HFFc6 (cell line): ENCODE measurements around the gene RPS5. TPM values are rescaled to one million over a fixed set of nuclear protein-coding genes. Genes with fewer than 3 reads are reported as not detected.

ENCODE experiments used
- DNase-seq: peaks from one replicate; pipeline ENCODE4 v3.0.0-alpha.2; 2018
- H3K27ac Mint-ChIP-seq: 2 replicates; pipeline ENCODE4 v1.8.0; 2020; ENCODE audit warnings: mild to moderate bottlenecking, mixed read lengths
- H3K27me3 Mint-ChIP-seq: 2 replicates; pipeline ENCODE4 v1.8.0; 2021; ENCODE audit warnings: mild to moderate bottlenecking, moderate library complexity, mixed read lengths; ENCODE audit not compliant: insufficient read depth
- H3K36me3 Mint-ChIP-seq: 2 replicates; pipeline ENCODE4 v1.8.0; 2021; ENCODE audit warnings: low read depth, mixed read lengths
- H3K4me1 Mint-ChIP-seq: 2 replicates; pipeline ENCODE4 v1.8.0; 2020; ENCODE audit warnings: low read depth, mixed read lengths
- H3K4me3 Mint-ChIP-seq: 2 replicates; pipeline ENCODE4 v1.8.0; 2020; ENCODE audit warnings: mild to moderate bottlenecking, moderate library complexity, mixed read lengths
- H3K9me3 Mint-ChIP-seq: 2 replicates; pipeline ENCODE4 v1.8.0; 2020; ENCODE audit warnings: mild to moderate bottlenecking, mixed read lengths
- total RNA-seq, 6 experiments: library from RNA; stranded (reverse); fragmentation: NEBNext Ultra II Directional; extraction: Animal tissue kit (Norgen Biotek cat#: 25700); gene quantifications; 2 replicates in 1 of 6; 3 replicates in 5 of 6; pipeline ENCODE4 v1.2.3, GENCODE V29; 2021
- TF ChIP-seq, protein P1 (sequence below): fragments of 200-600 bp; sonication (generic); IDR thresholded peaks from 2 replicates; pipeline ENCODE4 v1.5.0; 2021; ENCODE audit warnings: antibody characterized with exemption, mild to moderate bottlenecking

The RPS5 gene
- total RNA-seq, 6 experiments from 2014 or later = 958 to 1,072 (median 1,017) TPM

DNA sequence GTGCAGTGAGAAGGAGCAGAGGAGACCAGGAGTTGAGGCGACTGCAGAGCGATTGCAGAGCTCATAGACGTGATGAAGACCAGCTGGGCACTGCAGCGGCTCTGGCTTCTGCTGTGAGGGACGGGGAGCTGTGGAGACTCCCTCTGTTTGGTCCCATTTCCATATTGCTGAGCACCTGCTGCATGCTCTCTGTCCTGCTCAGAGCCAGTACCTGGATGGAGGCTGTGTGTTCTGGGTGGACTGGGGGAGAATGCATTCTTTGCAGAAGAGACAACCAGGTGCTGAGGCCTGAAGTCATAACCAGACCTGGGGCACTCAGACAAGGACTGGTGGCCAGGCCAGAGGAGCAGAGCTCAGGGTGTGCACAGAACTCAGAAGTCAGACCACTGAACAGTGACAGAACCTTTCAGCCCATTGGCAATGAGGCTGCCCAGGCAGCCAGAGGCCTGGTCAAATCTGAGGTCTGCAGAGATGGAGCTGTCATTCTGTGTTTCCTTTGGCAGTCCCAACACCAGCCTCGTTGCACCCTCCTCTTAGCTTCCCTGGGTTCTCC is 32.5 kb upstream of the RPS5 start:
- no peak overlapping the region for H3K27ac Mint-ChIP-seq
- H3K9me3 Mint-ChIP-seq = peaks cover 2% of the 10 kb centered on the region; the same call in 1 of the 2 replicates
- TF ChIP-seq, protein P1, sequence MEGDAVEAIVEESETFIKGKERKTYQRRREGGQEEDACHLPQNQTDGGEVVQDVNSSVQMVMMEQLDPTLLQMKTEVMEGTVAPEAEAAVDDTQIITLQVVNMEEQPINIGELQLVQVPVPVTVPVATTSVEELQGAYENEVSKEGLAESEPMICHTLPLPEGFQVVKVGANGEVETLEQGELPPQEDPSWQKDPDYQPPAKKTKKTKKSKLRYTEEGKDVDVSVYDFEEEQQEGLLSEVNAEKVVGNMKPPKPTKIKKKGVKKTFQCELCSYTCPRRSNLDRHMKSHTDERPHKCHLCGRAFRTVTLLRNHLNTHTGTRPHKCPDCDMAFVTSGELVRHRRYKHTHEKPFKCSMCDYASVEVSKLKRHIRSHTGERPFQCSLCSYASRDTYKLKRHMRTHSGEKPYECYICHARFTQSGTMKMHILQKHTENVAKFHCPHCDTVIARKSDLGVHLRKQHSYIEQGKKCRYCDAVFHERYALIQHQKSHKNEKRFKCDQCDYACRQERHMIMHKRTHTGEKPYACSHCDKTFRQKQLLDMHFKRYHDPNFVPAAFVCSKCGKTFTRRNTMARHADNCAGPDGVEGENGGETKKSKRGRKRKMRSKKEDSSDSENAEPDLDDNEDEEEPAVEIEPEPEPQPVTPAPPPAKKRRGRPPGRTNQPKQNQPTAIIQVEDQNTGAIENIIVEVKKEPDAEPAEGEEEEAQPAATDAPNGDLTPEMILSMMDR = no peak
- no peak overlapping the region for H3K4me3 Mint-ChIP-seq
- 0 out of 2 replicates have a peak, but pooled peaks cover 2% of the 10 kb centered on the region for H3K4me1 Mint-ChIP-seq
- H3K27me3 Mint-ChIP-seq = no peaks in the 10 kb centered on the region
- no peak for DNase-seq
- H3K36me3 Mint-ChIP-seq = peaks cover 8% of the 10 kb centered on the region; the same call in 1 of the 2 replicates

DNA sequence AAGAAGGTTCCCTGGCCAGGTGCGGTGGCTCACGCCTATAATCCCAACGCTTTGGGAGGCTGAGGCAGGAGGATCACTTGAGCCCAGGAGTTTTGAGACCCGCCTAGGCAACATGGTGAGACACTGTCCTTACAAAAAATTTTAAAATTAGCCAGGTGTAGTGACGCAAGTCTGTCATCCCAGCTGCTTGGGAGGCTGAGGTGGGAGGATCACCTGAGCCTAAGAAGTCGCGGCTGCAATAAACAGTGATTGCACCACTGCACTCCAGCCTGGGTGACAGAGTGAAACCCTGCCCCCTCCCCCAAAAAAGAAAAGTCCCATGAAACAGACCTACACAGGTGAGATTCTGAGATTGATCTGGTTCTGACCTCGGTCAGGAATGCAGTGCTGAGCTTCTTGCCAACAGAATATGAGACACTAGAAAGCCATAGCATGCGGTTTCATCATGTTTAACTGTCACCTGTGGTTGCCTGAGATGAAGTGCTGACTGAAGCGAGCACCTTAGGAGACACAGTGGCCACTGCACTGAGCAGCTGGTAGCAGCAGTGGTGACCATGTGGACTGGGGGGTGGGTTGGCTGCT is 31.8 kb upstream of the RPS5 start:
- H3K27me3 Mint-ChIP-seq = no peaks in the 10 kb centered on the region
- peaks cover 8% of the 10 kb centered on the region; the same call in 1 of the 2 replicates for H3K36me3 Mint-ChIP-seq
- no peak overlapping the region for H3K27ac Mint-ChIP-seq
- no peak for DNase-seq
- TF ChIP-seq, protein P1 = no peak
- no peaks in the 10 kb centered on the region for H3K4me1 Mint-ChIP-seq
- no peaks in the 10 kb centered on the region for H3K9me3 Mint-ChIP-seq
- H3K4me3 Mint-ChIP-seq = no peak overlapping the region

DNA sequence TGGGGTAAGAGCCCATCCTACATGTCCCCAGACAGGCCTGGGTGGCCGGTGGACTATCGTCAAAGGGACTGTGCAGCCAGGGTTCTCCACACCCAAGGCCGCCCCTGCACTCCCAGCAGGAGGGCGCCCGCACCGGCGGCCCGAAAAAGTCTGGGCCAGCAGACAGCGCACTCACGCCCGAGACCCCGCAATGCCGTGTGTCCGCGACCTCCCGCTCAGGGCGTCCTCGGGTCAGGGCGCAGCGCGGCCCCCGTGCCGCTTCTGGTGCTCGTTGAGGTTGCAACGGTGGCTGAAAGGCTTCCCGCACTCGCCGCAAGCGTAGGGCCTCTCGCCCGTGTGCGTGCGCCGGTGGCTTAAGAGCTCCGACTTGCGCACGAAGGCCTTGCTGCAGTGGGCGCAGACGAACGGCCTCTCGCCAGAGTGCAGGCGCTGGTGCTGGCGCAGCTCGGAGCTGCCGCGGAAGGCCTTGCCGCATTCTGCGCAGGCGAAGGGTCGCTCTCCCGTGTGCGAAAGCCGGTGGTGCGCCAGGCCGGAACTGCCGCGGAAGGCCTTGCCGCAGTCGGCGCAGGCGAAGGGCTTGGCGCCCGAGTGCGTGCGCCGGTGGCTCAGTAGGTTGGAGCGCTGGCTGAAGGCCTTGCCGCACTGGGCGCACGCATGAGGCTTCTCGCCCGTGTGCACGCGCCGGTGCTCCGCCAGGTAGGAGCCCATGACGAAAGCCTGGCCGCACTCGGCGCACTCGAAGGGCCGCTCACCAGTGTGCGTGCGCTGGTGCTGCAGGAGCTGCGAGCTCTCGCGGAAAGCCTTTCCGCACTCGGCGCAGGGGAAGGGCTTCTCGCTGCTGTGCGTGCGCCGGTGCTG is 30.9 kb upstream of the RPS5 start:
- H3K27me3 Mint-ChIP-seq = no peaks in the 10 kb centered on the region
- TF ChIP-seq, protein P1 = no peak
- H3K4me1 Mint-ChIP-seq = no peaks in the 10 kb centered on the region
- no peak overlapping the region for H3K27ac Mint-ChIP-seq
- no peak overlapping the region for H3K4me3 Mint-ChIP-seq
- H3K36me3 Mint-ChIP-seq = peaks cover 8% of the 10 kb centered on the region; the same call in 1 of the 2 replicates
- H3K9me3 Mint-ChIP-seq = no peaks in the 10 kb centered on the region
- DNase-seq = no peak

DNA sequence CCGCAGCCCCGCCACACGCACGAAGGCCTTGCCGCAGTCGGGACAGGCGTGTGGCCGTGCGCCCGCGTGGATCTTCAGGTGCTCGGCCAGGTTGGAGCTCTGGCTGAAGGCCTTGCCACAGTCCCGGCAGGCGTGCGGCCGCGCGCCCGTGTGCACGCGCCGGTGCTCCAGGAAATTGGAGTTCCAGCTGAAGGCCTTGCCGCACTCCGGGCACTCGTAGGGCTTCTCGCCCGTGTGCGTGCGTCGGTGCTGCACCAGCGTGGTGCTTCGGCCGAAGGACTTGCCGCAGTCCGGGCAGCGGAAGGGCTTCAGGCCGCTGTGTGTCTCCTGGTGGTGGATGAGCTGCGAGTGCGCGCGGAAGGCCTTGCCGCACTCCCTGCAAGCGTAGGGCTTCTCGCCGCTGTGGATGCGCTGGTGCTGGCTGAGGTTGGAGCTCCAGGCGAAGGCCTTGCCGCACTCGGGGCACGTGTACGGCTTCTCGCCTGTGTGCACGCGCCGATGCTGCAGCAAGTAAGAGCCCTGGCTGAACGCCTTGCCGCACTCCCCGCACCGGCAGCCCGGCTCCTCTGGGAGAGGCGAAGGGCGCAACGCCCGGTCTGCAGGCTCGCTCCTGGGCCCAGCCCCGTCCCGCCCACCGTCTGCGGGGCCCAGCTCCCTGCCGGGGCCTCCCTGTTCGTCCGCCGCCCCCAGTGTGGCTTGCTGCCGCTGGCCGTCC is 30.1 kb upstream of the RPS5 start:
- TF ChIP-seq, protein P1 = no peak
- Mint-ChIP-seq H3K27ac (no peak overlapping the region), H3K4me1 (peaks cover 4% of the 10 kb centered on the region), H3K36me3 (peaks cover 7% of the 10 kb centered on the region; the same call in 1 of the 2 replicates), H3K27me3 (peaks cover 1% of the 10 kb centered on the region), H3K9me3 (no peaks in the 10 kb centered on the region), H3K4me3 (no peak overlapping the region)
- no peak for DNase-seq

DNA sequence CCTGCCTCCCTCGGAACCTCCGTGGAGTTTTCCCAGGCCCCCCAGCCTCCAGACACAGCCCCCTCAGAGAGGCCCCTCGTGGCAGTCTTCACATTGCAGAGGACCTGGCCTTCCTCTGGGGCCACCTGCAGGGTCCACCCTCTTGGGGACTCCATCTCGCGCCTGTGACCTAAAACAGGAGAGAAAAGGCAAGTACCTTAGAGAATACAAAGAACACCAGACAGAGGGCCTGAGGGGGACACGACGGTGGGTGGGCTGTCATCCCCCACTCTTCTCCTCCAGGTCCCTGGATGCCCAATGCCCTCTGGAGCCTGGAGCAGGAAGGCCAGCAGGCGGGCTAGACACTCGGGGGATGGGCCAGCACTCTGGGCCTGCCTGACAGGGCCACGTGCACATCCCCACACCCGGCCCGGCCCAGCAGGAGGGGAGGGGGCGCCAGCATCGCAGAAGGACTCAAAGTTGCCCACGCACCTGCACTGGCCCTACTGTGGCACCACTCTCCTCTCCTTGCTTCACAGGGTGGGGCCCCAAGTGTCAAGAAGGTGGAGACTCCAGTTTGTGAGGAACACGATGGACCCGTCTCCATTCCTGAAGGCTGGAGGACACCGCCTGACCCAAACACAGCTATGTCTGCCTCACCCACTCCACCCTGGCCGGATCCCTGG is 29.5 kb upstream of the RPS5 start:
- Mint-ChIP-seq H3K4me3 (no peak overlapping the region), H3K27me3 (peaks cover 2% of the 10 kb centered on the region), H3K27ac (no peak overlapping the region), H3K36me3 (no peaks in the 10 kb centered on the region; the same call in 1 of the 2 replicates), H3K4me1 (peaks cover 8% of the 10 kb centered on the region), H3K9me3 (no peaks in the 10 kb centered on the region)
- TF ChIP-seq, protein P1 = no peak
- no peak for DNase-seq
